B cell (primary cell): ENCODE data around the gene ARNT2.

Source experiments
- CTCF ChIP-seq: fragments of 200-600 bp; IDR thresholded peaks from one replicate; pipeline ENCODE4 v1.8.0; 2022; ENCODE audit warnings: antibody characterized with exemption, mild to moderate bottlenecking
- EZH2 ChIP-seq: IDR thresholded peaks from 2 replicates; pipeline ENCODE4 v1.6.1; 2012; ENCODE audit warnings: borderline replicate concordance, low read depth, mild to moderate bottlenecking, moderate library complexity, low read length; ENCODE audit not compliant: insufficient read depth, poor library complexity, severe bottlenecking

DNA sequence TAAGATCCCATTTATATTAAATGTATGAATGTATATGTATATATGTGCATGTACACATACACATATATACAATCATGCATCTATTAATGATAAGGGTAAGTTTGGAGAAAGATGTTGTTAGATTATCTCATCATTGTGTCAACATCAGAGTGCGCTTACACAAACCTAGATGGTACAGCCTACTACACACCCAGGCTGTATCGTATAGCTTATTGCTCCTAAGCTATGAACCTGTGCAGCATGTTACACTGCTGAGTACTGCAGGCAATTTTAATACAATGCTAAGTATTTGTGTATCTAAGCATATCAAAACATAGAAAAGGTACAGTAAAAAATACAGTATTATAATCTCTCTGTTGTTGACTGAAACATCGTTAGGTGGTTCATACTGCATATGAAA lies 233.6 kb downstream of the ARNT2 start:
- TF ChIP-seq CTCF = no peak
- TF ChIP-seq EZH2 = no peak
